Measurements from ENCODE around the gene INHBE.
"Not testable (repeated sequence)": the region's sequence is repeated elsewhere in the genome, so short reads cannot be mapped to it uniquely, and the experiment has no call there.

The INHBE gene

DNA sequence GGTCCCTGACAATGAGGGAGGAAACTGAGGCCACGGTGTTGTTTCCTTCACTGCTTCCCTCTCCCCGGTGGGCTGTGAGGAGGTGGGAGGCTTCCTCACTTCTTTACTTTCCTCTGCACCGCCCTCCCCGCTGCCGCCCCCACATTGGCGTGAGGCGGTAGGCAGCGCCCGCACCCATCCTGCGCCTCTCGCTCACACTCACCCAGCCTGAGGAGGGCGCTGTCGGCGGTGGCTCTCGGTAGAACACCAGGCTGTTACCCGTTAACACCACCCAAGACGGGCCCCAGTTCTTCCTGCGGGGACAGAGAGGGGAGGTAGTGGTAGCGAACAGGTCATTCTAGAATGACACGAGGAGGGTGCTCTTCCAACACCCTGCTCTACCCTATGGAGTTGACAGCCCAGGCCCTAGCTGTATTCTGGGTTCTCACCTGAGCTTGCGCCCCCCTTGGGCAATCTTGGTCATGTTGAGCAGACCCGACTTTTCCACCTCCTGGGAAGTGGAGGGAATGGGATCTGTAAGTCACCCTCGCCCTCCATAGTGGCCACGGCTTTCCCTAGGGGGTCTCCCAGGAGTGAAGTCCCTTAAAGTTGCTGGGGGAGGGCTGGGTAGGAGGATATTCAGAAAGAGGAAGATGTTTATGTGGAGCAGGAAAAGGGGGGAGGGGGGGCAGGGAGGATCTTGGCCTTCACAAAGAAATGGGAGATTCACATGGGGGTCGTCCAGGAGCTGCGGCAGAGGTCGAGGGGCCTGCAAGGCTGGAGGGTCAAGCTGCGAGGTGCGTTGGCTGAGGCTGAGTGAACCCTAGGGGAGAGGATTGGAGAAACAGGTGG, 21.3 kb downstream of the INHBE start:
- peak; percentile 64 for DNase-seq (ENCODE audit: low spot score)

DNA sequence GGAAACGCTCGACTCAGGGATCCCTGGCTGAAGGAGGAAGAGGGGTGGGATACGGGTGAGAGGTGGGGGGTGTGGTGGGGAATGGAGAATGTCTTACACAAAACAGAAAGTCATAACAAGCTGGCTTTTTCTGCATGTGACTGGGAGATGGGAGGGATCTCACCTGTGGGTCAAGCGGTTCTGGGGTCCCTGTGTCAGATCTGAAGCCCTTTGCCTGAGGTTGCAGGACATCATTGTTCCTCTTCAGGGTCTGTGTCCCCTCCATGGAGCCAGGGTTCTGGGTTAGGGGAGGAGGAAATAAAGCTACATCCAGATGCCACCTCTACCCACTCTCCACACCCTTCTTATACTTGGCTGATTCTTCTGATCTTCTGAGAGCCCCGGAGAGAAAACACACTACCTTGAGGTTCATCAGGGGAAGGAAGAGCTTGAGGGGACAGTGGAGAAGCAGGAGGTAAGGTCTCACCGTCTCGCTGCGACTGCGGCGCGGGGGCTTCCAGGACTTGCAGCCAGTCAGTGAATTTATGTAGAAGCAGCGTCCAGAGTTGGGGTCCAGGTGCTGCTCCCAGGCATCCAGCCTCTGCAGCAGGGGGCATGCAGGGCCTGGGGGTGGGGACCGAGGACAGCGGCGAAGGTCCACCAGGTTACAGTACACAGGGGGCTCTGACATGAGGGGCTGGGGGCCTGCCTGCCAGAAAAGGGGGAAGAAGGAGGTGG, 22.0 kb downstream of the INHBE start:
- DNase-seq (ENCODE audit: low spot score): peak; percentile 24

DNA sequence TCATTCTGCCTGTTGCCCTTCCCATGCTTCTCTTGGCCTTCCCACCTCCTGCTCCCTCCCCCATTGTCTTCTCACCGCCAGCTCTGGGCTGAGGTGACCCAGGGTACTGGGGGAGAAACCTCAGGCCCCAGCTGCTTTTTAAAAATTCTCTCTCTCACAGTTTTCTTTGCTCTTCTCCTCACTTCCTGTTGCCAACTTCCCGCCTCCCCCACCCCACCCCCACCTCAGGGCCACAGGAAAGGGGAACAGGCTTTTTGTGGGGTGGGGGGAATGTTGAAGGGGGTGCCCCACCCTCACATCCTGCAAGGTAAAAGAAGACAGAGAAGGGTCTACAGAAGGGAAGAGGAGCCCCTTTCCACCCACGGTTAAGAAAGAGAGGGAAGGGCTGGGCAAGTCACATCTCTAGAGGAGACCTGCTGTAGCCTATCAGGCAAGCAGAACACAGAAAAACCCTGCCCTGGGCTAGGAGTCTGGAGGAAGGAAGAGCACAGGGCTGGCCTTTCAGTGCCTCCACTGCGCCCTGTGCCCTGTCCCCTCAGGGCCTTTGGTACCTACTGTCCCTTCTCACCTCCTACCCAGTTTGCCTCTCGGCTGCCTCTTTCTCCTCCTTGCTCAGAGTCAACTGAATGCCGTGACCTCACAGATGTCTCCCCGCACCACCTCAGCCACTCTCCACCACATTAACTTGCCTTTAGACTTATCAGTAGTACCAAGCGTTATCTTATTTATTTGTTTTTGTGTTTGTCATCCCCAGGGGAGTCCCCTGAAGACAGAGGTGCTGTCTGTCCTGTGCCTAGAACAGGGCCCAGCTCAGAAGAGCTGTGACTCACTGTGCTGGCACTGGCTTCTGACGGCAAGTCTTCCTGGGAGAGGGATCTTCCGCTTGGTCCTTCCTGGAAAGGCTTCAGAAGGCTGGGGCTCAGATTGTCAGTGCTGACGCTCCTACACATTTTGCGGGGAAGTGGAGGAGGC, 22.9 kb downstream of the INHBE start:
- peak; percentile 48 for DNase-seq (ENCODE audit: low spot score)

GRCh38 chr12:57479043-57479375, 23.9 kb downstream of the INHBE start:
- DNase-seq (ENCODE audit: low spot score): no peak

DNA sequence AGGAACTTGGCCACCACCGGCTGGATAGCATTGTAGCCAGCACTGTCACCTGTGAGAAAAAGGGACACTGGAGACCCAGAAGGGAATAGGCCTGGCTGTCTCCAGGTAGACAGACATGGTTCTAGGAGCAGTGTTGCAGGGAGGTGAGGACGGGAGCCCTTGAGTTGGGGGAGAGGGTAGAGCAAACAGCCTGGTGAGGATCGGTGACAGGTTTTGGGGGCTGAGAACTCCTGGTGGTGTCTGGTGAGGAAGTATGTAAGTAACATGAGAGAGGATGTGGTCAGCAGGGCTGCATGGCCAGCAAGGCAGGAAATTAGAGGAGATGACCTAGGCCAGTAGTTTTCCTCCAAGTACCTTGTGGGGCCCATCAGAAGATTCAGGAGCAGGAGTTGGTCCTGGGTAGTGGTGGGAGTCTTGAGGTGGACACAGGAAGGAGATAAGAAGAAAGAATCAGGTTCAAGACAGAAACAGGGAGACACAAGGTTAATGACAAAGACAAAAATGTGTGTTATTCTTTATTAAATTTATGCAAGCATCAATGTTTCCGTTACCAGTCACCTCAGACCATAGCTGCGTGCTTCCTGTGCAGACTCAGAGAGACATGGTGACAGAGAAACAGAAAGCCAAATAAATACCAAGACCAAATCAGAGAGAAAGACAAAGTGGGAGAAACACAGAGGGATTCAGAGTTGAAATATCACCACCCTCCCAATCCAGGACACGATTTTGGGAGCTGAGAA, 24.4 kb downstream of the INHBE start, which contains the start of gene ARHGAP9:
Gene ARHGAP9 (minus strand): TSS at position 491 of the 740 bp plus-strand sequence. CDS start 460 bp downstream, at position 31.
- DNase-seq (ENCODE audit: low spot score): peak; percentile 75

DNA sequence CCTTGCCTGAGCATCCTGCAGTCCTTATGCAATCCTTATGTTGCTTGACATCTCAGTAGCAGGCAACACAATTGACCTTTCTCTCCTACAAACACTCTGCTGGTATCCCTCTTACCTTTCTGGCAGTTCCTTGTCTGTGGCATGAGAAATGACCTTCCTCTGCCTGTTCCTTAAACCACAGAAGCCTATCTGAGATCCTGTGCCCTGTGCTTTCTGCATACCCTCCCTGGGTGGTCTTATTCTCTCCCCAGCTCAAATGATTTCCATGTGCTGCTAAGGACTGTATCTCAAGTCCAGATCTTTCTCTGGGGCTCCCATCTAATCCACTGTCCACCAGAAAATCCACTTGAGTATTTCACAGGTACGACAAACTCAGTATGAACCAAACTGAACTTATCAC, 26.6 kb downstream of the INHBE start:
- DNase-seq (ENCODE audit: low spot score): no peak

DNA sequence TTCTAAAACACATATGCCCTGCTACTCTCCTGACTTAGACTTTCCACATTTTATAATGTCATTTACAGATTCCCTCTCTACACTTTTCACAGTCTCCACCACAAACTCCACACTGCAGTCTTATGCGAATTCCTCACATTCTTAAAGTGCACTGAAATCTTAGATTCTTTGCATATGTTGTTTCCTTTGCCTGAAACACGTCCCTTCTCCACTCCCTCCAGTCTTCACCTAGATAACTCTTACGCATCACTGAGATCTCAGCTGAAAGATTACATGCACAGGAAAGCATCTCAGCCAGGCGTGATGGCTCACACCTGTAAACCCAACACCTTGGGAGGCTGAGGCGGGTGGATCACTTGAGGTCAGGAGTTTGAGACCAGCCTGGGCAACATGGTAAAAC, 28.4 kb downstream of the INHBE start:
- DNase-seq (ENCODE audit: low spot score): no peak

- no peak for DNase-seq (ENCODE audit: low spot score)
Observed at GRCh38 chr12:57485695-57486094, 30.6 kb downstream of the INHBE start.

DNA sequence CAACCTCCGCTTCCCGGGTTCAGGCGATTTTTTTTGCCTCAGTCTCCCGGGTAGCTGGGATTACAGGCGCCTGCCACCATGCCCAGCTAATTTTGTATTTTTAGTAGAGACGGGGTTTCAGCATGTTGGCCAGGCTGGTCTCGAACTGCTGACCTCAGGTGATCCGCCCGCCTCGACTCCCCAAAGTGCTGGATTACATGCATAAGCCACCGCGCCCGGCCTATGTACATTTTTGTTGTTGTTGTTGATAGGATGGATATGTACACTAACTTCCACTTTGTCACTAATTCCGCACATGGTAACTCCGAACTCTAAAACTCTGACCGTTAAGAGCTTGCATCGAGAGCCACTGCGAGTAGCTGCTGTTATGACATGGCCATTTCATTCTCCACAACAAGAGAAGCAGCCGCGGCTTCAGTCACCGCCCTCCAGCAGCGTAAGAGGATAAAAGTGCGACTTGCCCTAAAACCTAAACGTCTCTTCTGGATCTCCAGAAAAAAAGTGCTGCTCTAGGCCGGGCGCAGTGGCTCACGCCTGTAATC, 32.0 kb downstream of the INHBE start:
- no peak for DNase-seq (ENCODE audit: low spot score)

DNA sequence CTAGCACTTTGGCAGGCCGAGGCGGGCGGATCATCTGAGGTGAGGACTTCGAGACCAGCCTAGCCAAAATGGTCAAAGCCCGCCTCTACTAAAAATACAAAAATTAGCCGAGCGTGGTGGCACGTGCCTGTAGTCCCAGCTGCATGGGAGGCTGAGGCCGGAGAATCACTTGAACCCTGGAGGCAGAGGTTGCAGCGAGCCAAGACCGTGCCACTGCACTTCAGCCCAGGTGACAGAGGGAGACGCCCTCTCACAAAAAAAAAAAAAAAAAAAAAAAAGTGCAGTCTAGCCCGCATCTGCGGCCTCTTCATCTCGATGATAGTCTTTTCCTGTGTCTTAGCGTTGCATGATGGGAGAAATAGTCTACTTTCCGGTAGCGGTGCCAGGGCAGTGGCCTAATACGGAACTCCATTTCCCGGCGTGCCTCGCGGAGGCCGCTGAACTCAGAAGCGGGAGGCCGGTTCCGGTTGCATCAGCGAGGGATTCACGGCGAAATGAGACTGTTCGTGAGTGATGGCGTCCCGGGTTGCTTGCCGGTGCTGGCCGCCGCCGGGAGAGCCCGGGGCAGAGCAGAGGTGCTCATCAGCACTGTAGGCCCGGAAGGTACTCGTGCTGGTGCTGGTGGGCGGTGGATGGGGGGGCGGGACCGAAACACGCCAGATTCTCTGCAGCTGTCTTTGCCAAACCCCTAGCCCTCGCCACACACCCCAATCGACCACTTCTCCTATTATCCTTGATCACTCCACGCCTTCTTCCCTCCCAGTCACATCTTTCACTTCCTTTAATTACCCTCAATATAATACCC, 32.7 kb downstream of the INHBE start, which contains the start of gene MARS1:
Gene MARS1 (plus strand): TSS at position 472 of the 805 bp plus-strand sequence. CDS start 23 bp downstream, at position 495.
- peak; percentile 94 for DNase-seq (ENCODE audit: low spot score)

- no peak for DNase-seq (ENCODE audit: low spot score)
Observed at GRCh38 chr12:57488402-57489156, 33.5 kb downstream of the INHBE start.

GRCh38 chr12:57489157-57489641, 34.1 kb downstream of the INHBE start:
- no peak for DNase-seq (ENCODE audit: low spot score)

DNA sequence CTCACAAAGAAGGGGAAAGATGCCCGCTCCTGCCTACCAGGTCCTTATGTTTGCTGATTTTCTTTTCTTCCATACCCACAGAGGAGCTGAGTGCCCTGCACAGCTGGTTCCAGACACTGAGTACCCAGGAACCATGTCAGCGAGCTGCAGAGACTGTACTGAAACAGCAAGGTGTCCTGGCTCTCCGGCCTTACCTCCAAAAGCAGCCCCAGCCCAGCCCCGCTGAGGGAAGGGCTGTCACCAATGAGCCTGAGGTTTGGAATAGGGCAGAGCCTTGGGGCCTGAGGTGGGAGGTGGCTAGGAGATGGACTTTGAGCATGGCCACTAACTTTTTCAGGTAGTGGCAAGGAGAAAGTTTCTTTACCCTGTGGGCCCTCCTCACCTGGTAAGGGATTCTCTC, 35.0 kb downstream of the INHBE start:
- DNase-seq (ENCODE audit: low spot score): no peak

DNA sequence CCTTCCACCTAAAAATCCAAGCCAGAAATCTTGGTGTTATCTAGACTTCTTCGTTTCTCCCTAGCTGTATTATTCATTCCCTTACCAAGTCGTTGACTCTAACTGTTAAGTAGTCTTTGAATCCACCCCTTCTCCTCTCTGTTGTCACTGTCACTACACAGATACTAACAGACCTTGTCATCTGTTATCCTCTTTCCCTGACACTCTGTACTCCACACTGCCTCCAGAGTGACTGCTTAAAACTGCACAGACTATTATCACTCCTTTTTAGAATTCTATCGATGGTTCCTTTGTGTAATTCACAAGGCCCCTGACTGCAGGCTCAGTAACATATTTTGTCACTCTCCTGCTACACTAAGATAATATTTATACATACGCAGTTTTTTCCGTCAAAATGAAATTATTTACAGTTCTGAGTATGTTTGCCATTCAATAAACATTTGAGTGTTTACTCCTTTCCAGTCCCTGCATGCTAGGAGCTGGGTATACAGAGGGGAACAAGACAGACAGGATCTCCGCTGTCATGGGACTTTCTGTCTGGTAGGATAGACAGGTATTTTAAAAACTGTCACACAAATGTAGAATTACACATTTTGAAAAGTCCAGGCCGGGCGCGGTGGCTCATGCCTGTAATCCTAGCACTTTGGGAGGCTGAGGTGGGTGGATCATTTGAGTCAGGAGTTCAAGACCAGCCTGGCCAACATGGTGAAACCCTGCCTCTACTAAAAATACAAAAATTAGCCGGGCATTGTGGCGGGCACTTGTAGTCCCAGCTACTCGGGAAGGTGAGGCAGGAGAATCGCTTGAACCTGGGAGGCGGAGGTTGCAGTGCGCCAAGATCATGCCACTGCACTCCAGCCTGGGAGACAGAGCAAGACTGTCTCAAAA, 36.5 kb downstream of the INHBE start:
- no peak for DNase-seq (ENCODE audit: low spot score)

DNA sequence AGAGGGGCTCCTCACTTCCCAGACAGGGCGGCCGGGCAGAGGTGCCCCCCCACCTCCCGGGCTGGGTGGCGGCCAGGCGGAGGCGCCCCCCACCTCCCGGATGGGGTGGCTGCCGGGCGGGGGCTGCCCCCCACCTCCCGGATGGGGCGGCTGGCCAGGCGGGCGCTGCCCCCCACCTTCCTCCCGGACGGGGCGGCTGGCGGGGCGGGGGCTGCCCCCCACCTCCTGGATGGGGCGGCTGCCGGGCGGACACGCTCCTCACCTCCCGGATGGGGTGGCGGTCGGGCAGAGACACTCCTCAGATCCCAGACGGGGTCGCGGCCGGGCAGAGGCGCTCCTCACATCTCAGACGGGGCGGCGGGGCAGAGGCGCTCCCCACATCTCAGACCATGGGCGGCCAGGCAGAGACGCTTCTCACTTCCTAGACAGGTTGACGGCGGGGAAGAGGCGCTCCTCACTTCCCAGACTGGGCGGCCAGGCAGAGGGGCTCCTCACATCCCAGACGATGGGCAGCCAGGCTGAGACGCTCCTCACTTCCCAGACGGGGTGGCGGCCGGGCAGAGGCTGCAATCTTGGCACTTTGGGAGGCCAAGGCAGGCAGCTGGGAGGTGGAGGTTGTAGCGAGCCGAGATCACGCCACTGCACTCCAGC, 40.1 kb downstream of the INHBE start:
- not testable (repeated sequence) for DNase-seq (ENCODE audit: low spot score)

GRCh38 chr12:57496822-57497221, 41.7 kb downstream of the INHBE start:
- no peak for DNase-seq (ENCODE audit: low spot score)

DNA sequence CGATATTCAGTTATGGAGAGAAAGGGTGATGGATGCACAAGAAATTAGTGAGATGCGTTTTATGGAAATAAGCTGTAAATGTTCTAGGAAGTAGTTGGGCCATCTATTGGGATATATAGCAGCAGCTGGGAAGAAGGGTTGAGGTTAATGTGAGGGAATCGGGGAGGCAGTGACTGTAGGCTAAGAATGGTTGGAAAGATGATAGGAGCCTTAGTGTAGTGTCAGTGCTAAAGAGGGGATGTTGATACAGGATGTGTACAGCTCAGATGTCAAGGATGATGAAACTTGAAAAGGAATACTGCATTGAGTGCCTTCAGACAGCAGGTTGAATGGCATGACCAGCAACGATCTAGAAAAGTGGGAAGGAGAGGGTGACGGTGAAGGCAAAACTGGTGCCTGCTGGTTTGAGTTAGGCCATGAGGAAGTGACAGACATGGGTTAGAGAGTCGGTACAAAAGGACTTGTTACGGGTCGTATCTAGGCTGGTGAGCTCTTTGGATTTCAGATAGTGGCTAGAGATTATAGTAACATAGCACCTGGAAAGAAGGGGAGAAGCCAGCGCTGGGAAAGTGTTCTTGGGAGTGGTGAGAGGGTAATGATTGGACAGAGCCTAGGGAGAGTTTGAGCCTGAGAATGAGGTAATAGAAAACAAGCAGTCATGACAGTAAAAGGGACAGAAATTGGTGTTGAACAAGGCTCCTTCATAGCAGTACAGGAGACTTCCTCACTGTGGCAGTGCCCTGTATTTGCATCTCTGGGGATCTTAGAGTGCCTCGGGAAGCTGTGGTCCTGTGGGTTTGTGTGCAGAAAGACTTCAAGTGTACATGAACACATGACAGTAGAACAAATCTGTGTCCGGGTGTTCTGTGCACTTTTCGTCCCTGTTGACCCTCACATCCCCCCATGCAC, 42.4 kb downstream of the INHBE start:
- DNase-seq (ENCODE audit: low spot score): no peak
